Measurements from ENCODE around the gene SLC7A7. TPM values are rescaled to one million over a fixed set of nuclear protein-coding genes. Genes with fewer than 3 reads are reported as not detected.

The SLC7A7 gene
- total RNA-seq, 1 donor from 2014 or later: 7.4 TPM

Small RNA genes lying within 50 kb of the gene (small RNA-seq; reads per million reads assigned to genes)
- gene RF00019 (not detected), gene RF00588 (not detected)

Other genes with a start within 250 kb of the SLC7A7 start
- gene DAD1, start 226.2 kb downstream of the SLC7A7 start, total RNA-seq: 145 TPM
- gene ABHD4, start 217.1 kb downstream of the SLC7A7 start, total RNA-seq: 31.9 TPM
- not detected for gene OR6J1, start 171.1 kb downstream of the SLC7A7 start, total RNA-seq
- 90.8 TPM for gene OXA1L, start 48.7 kb downstream of the SLC7A7 start, total RNA-seq
- gene MRPL52, start 14.5 kb upstream of the SLC7A7 start, total RNA-seq: 68.0 TPM
- 187 TPM for gene MMP14, start 21.1 kb upstream of the SLC7A7 start, total RNA-seq
- 137 TPM for gene LRP10, start 56.3 kb upstream of the SLC7A7 start, total RNA-seq
- gene REM2, start 67.8 kb upstream of the SLC7A7 start, total RNA-seq: 3.9 TPM
- 68.5 TPM for gene RBM23, start 103.7 kb upstream of the SLC7A7 start, total RNA-seq
- gene PRMT5, start 113.9 kb upstream of the SLC7A7 start, total RNA-seq: 65.6 TPM
- 65.6 TPM for gene HAUS4, start 141.7 kb upstream of the SLC7A7 start, total RNA-seq
- gene AJUBA, start 167.1 kb upstream of the SLC7A7 start, total RNA-seq: 21.9 TPM
- 16.0 TPM for gene C14orf93, start 194.7 kb upstream of the SLC7A7 start, total RNA-seq
- gene PSMB5, start 219.5 kb upstream of the SLC7A7 start, total RNA-seq: 92.8 TPM
- not detected for gene PSMB11, start 226.8 kb upstream of the SLC7A7 start, total RNA-seq
- 5.4 TPM for gene CDH24, start 242.1 kb upstream of the SLC7A7 start, total RNA-seq